Measurements from ENCODE around the gene ANP32B.
"Not testable (repeated sequence)": the region's sequence is repeated elsewhere in the genome, so short reads cannot be mapped to it uniquely, and the experiment has no call there.

The ANP32B gene

DNA sequence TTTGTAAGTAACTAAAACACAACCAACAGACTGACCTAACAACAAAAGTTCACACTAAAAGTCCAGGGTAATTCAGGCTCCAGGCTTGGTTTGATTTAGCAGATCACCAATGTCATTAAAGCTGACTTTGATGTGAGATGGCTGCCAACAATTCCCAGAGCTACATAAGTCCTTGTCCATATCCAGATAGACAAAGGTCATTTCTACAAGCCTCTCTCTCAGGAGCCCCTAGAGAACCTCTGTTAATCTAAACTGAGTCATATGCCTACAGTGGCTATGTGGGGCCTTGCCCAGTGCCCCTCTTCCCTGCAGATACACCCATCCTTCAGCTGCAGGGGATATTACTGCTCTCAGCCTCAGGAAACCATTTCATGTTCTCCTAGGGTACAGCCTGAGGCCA is 18.2 kb upstream of the ANP32B start:
- no peak for DNase-seq

GRCh38 chr9:97966493-97966892 is 16.6 kb upstream of the ANP32B start:
- DNase-seq, result no peak

- DNase-seq, result no peak
These were observed 14.1 kb upstream of the ANP32B start for GRCh38 chr9:97969014-97969413.

GRCh38 chr9:97970165-97970564 is 13.0 kb upstream of the ANP32B start:
- DNase-seq, result no peak

GRCh38 chr9:97972753-97973152 is 10.4 kb upstream of the ANP32B start:
- DNase-seq, result no peak

- DNase-seq, result no peak
These were observed 7.8 kb upstream of the ANP32B start for GRCh38 chr9:97975376-97975775.

DNA sequence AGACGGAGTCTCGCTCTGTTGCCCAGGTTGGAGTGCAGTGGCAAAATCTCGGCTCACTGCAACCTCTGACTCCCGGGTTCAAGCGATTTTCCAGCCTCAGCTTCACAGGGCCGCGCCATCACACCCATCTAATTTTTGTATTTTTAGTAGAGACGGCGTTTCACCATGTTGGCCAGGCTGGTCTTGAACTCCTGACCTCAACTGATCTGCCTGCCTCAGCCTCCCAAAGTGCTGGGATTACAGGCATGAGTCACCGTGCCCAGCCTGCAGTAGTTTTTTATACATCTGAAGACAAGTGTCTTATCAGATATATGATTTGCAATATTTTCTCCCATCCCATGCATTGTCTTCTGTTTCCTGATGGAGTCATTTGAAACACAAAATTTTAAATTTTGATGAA is 6.5 kb upstream of the ANP32B start:
- DNase-seq, result not testable (repeated sequence)

GRCh38 chr9:97978371-97979130 is 4.6 kb upstream of the ANP32B start:
- DNase-seq, result peak in 3 of 14 donors; percentile 4 to 98 (median 47)

DNA sequence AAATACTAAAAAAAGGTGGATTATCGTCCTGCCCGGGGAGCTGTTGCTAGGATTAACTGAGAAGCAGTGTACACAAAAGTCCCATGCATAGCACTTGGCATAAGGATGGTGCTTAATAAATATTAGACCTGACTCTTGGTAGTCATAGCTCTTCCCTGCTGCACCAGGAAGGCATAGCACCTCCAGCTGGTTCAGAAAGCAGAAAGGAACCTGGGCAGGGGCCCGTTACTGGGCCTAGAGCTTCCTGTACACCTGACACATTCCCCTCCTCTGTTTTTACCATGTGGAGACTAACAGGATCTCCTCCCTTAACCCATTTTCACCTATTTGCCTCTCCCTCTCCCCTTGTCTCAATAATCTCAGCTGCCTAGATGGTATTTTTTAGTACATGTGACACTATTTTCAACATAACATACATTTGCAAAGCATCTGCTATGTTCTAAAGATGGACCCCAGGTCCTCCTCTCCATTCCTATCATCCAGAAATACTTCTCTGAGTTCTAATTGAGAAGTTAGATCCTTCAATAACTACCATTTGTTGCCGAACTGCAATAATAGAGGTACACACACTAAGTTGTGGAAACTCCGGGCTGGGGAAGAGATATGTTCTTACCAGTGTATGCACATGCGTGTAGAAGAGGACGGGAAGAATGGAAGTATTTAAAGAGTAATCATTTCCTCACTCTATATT is 3.2 kb upstream of the ANP32B start:
- DNase-seq, result no peak

DNA sequence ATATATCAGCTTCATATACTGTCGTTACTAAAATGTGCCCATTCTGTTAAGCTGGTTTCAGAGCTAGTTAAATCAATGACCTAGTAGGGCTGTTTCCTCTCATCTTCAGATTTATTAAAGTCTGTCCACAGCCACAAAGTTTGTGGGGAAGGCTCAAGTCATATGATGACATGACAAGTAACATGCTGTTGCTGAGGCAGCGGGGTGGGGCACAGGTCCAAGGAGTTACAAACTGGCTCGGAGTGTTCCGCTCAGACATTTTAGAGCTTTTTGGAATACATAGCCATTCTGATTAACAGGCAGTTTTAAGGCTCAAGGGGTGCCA is 2.7 kb upstream of the ANP32B start:
- DNase-seq, result peak in 4 of 14 donors; percentile 27 to 33 (median 32)

DNA sequence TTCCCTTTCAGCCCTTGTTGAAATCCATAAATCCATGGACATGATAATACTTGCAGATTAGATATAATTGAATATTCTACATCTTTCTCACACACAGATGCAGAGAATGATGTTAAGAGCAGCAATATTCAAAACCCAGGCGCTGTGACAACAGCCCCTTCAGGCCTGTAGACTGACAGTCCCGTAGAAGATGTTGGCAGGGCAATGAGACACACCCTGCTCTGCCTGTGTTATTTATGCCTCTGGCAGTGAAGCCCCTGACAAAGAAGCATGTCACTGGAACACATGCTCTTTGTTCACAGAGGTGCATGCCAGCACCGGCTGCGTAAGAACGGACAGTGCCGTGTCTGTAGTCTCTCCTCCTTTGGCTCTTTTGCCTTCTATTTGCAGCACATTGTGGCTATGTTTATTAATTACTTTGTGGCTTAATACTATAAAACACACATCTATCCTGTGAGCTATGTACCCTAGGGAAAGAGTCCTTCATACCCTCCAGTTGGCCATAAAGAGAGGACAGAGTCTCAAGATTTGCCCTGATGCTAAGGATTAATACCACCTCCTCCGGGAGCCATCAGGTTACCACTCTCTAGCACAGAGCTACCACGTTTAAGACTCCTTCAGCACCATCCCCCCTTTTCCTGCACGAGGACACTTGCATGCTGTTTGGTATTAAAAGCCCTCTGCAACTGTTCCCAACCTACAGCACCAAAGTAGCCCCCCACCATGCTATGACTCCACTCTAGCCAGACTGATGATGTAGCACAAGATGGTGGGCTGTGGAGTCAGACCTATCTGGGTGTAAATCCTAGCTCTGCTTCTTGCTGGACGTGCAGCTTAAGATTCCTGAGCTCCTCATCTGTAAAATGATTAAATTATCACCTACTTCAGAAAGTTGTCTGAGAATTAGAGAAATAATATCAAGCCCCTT is 2.0 kb upstream of the ANP32B start:
- peak in 12 of 14 donors; percentile 16 to 69 (median 50) for DNase-seq

DNA sequence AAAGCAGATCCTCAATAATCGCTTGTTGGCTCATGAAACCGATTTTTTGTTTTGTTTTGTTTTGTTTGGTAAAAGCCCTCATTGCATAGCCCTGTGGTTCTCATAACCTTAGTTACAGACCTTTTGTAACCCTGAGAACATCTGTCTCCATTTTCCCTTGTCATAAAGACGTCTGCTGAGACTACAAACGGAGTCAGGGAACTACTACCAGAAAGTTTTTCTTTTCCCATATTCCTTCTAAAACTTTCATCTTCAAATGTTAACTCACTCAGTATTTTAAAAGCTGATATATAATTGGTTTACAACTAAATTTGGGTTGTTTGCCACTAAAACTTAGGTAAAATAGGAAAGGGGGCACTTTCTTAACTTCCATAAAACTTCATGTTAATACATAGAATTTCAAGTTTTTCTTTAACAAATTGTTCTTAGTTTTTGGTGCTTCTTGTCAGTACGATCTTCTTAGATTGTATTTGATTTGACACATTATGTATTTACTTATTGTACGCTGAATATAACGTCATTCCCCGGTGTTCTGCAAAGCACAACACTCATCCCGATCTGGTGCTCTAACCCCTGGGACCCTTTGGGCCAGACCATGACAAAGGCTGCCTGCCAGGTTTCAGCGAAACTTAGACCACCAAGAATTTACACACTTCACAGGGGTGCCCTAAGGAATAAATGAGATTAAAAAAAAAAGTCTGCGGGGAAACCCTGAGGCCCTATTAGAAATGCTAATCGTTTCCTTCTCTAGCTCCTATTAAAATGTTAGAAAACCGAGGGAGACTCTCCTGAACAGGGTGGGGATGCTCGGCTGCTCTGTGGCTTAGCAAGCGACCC is 1.1 kb upstream of the ANP32B start:
- DNase-seq, result no peak

- peak in 10 of 14 donors; percentile 36 to 92 (median 70) for DNase-seq
These were observed 547 bp downstream of the ANP32B start for GRCh38 chr9:97983589-97984187.

- DNase-seq, result peak in 13 of 14 donors; percentile 38 to 83 (median 70)
These were observed 1.3 kb downstream of the ANP32B start for GRCh38 chr9:97984188-97985057.

DNA sequence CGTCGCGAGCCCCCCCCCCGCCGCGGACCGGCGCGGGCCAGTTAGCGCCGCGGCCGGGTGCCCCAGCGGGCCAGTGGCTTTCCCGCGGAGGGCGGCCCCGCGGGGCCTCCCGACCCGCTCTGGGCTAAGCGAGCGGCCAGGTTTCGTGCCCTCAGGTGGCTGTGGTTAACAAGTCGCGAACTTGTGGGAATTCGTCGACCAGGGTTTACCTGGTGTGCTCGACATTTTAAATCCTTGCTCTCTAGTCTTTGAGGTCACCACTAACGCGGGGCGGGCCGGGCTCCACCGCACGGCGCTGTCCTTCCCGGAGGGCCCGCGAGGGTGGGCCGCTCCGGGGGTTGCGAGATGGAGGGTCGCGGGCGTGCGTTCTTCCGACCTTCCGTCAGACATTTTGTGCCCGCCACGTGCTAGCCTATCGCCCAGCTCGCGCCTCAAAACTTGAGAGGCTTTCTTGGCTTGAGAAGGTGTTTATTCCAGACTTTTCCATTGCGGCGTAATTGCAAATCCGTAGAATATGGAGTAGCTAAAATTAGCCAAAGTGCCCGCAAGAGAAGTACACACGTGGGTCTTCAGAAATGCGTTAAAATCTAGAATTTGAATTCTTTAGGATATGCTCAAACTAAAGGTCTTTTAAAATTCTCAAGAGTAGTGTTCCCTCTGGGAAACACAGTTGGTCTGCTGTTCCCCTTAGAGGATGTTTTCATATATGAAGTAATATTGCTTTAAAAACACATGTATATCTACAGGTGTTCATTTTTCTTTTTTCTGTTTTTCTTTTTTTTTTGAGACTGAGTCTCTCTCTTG is 2.1 kb downstream of the ANP32B start:
- peak in 3 of 14 donors; percentile 39 to 70 (median 70) for DNase-seq

- DNase-seq, result no peak
These were observed 4.3 kb downstream of the ANP32B start for GRCh38 chr9:97987487-97987886.

- no peak for DNase-seq
These were observed 7.1 kb downstream of the ANP32B start for GRCh38 chr9:97990259-97990658.

- DNase-seq, result no peak
These were observed 8.7 kb downstream of the ANP32B start for GRCh38 chr9:97991818-97992217.

DNA sequence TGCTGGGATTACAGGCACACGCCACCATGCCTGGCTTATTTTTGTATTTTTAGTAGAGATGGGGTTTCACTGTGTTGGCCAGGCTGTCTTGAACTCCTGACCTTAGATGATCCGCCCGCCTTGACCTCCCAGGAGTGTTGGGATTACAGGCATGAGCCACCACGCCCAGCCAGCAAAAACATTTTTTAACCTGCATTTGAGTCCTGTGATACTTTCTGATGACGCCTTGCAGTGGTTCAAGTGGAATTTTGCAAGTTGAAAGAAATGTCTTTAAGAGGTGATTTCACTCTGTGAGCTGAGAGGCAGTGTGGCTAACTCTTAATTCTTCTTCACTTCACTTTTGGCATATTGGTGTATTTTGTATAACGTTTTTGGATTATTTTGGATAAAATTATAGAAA is 9.1 kb downstream of the ANP32B start:
- DNase-seq, result no peak

DNA sequence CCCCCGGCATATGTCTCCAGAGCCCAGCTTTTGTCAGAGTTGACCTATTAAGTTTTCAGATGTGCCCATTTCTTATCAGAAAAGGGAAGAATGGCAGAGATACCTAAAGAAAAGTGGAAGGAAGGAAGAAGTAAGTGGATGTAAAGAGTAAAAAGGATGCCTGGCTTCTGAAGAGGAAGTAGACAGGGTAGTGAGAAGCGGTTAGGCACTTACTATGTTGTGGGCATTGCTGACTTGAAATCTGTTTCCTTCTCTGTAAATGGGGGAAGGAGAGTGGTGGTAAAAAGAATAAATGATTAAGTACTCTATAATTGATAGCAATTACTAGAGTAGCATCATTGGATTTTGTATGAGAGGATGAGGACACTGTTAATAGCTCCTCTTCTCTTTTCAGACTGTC is 9.9 kb downstream of the ANP32B start:
- DNase-seq, result no peak
